Activated CD4-positive, alpha-beta T cell treated with anti-CD3 and anti-CD28 coated beads, Interleukin-2, amount 10 ng/mL, durations not matched to agents 7 days and 5 days (primary cell): ENCODE measurements around the gene E2F2. TPM values are rescaled to one million over a fixed set of nuclear protein-coding genes. Genes with fewer than 3 reads are reported as not detected.

Experiments
- CTCF ChIA-PET: fragments of 350-600 bp; sonication (Branson Sonifier 250); formaldehyde crosslinking; loops from one replicate; lab custom pipeline; 2021; ENCODE audit warnings: antibody characterized with exemption; lab: Charles Lee
- POLR2A ChIA-PET: fragments of 350-600 bp; sonication (Branson Sonifier 250); formaldehyde crosslinking; loops from one replicate; lab custom pipeline; 2021; ENCODE audit warnings: antibody characterized with exemption; lab: Charles Lee
- DNase-seq: peaks from one replicate; pipeline ENCODE4 v3.0.0-alpha.2; 2020
- H3K27ac Mint-ChIP-seq: one replicate; pipeline ENCODE4 v1.8.0; 2021; ENCODE audit warnings: mild to moderate bottlenecking, moderate library complexity, mixed read lengths
- H3K27me3 Mint-ChIP-seq: one replicate; pipeline ENCODE4 v1.8.0; 2021; ENCODE audit warnings: mixed read lengths
- H3K36me3 Mint-ChIP-seq: one replicate; pipeline ENCODE4 v1.8.0; 2021; ENCODE audit warnings: low read depth, mixed read lengths
- H3K4me1 Mint-ChIP-seq: one replicate; pipeline ENCODE4 v1.8.0; 2021; ENCODE audit warnings: mixed read lengths
- H3K4me3 Mint-ChIP-seq: one replicate; pipeline ENCODE4 v1.8.0; 2021; ENCODE audit warnings: mild to moderate bottlenecking, moderate library complexity, mixed read lengths
- H3K9me3 Mint-ChIP-seq: one replicate; pipeline ENCODE4 v1.8.0; 2021; ENCODE audit warnings: mixed read lengths
- total RNA-seq, 2 experiments: library from RNA; stranded (reverse); gene quantifications; one replicate each; pipeline ENCODE4 v1.2.3, GENCODE V29; 2021

The E2F2 gene
- total RNA-seq, 2 experiments from 2014 or later = 107 to 112 TPM

DNA sequence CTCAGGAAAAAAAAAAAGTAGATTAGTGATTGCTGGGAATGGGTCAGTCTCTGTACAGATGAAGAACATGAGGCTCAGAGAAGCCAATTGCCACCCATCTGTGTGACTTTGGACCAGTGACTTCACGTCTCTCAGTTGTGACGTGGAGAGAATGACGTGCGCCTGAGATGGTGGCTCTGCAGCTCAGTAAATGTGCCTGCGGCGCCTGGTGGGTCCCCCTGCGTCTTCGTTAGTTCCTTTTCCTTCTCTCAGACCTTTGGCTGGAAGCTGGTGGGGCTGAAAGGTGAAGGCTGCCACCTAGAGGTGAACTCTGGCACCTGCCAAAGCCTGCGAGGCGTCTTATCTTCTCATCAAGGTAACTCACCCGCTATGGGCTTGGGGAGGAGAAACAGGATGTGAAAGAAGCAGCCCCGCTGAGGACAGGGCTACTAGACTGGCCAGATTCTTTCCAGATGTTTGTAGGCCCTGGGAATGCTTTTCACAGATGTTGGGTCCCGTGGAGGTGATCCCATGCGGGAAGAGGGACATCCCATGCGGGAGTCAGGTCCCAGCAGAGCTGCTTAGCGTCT lies 8.7 kb upstream of the E2F2 start:
- Mint-ChIP-seq H3K4me1 (peaks cover 31% of the 10 kb centered on the region), H3K27me3 (no peaks in the 10 kb centered on the region), H3K27ac (peak overlapping the region; percentile 82), H3K4me3 (peak overlapping the region; percentile 37), H3K9me3 (no peaks in the 10 kb centered on the region), H3K36me3 (no peaks in the 10 kb centered on the region)
- ChIA-PET POLR2A (interaction anchor here (0.6 to 0.7 kb wide), 4 partner anchors 9 to 42 kb away, joined by 3 to 5 read pairs (median 4); partner anchors contain the start of gene E2F2), CTCF (interaction anchor here (0.5 to 6.9 kb wide), 35 partner anchors 8 to 1696 kb away, joined by 3 to 123 read pairs (median 4); partner anchors contain the start of genes E2F2, ID3 and LYPLA2)
- DNase-seq = peak; percentile 96

DNA sequence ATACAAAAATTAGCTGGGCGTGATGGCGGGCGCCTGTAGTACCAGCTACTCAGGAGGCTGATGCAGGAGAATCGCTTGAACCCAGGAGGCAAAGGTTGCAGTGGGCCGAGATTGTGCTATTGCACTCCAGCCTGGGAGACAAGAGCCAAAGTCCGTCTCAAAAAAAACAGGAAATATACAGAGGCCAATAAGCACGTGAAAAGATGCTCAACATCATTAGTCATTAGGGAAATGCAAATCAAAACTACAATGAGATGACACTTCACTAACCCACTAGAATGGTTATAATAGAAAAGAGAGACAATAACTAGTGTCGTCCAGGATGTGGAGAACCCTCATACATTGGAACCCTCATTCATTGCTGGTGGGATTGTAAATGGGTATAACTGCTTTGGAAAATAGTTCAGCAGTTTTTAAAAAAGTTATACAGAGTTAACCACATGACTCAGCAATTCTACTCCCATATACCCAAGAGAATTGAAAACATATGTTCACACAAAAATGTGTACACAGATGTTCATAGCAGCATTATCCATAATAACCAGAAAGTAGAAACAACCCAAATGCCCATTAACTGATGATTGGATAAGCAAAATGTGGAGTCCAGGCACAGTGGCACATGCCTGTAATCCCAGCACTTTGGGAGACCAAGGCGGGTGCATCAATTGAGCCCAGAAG lies 6.4 kb upstream of the E2F2 start:
- no peaks in the 10 kb centered on the region for H3K27me3 Mint-ChIP-seq
- POLR2A ChIA-PET = no interaction called here
- peaks cover 1% of the 10 kb centered on the region for H3K36me3 Mint-ChIP-seq
- no peak overlapping the region for H3K27ac Mint-ChIP-seq
- peaks cover 48% of the 10 kb centered on the region for H3K4me1 Mint-ChIP-seq
- H3K9me3 Mint-ChIP-seq = no peaks in the 10 kb centered on the region
- no peak overlapping the region for H3K4me3 Mint-ChIP-seq
- DNase-seq = no peak
- CTCF ChIA-PET = interaction anchor here (0.6 to 6.9 kb wide), 4 partner anchors 10 to 1109 kb away, joined by 3 to 123 read pairs (median 35); no protein-coding TSS in a partner anchor

DNA sequence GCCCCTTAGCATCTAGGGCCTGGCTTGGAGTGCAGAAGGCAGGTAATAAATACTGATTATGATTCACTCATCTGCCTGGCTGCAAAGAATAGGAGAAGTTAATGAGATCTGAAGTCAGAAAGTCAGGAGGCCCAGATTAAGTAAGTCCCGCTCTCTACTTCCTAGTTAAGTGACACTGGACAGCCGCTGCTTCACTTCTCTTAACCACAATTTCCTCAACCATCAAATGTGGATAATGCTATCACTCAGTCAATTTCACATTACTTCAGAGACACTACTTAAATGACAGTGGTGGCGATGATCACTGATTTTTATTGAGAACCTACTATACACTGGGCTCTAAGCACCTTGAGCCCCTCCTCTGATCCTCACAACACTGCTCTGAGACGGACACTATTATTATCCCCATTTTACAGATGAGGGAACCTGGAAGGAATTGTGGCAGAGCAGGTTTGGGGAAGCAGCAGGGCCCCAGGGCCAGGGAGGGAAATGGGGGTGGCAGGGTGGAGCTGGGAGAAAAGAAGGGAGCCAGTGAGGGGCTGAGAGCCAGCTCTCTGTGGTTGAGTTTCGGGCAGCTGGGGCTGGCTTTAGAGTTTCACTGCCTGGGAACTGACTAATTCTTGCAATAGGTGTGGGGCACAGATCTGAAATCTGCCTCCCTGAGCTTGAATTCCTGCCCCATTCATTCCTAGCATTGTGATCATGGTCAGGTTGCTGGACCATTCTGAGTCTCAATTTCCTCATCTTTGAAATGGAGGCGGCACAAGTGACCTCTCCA lies 2.4 kb upstream of the E2F2 start:
- H3K9me3 Mint-ChIP-seq = no peaks in the 10 kb centered on the region
- CTCF ChIA-PET = interaction anchor here (1.1 to 10.9 kb wide), 2 partner anchors 36 to 104 kb away, joined by 4 to 101 read pairs; no protein-coding TSS in a partner anchor
- POLR2A ChIA-PET = interaction anchor here (0.5 kb wide), 1 partner anchor 38 kb away, joined by 5 read pairs; no protein-coding TSS in a partner anchor
- H3K4me1 Mint-ChIP-seq = peaks cover 60% of the 10 kb centered on the region
- no peak for DNase-seq
- peaks cover 21% of the 10 kb centered on the region for H3K36me3 Mint-ChIP-seq
- H3K27ac Mint-ChIP-seq = peak overlapping the region; percentile 81
- H3K27me3 Mint-ChIP-seq = no peaks in the 10 kb centered on the region
- peak overlapping the region; percentile 23 for H3K4me3 Mint-ChIP-seq

DNA sequence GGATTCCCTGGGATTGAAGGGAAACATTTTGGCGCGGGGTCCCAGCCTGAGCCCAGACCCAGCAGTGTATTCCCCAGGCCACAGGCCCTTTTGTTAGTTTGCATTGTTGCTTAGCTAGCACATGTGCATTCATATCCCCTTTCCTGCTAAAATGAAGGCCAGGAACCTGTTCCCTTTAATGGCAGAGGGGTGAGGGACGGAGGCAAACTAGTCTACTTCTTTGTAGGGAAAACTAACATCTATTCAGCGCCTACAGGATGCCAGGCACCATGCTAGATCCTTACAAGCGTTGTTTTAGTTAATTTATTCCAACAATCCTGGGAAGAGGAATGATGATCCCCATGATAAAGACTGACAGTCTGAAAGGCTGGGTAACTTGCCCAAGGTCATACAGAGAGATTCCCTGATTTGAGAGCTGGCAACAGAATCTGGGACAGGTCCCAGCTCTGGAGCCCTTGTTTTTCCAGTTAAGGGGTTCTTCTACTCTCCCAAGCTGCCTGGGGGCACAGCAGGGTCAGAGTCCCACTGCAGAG lies 595 bp upstream of the E2F2 start:
- ChIA-PET POLR2A (interaction anchor here (1.0 kb wide), 1 partner anchor 8 kb away, joined by 4 read pairs; no protein-coding TSS in a partner anchor), CTCF (interaction anchor here (0.6 to 10.9 kb wide), 7 partner anchors 8 to 107 kb away, joined by 3 to 101 read pairs (median 4); no protein-coding TSS in a partner anchor)
- DNase-seq = no peak
- H3K4me1 Mint-ChIP-seq = peaks cover 70% of the 10 kb centered on the region
- H3K27me3 Mint-ChIP-seq = no peaks in the 10 kb centered on the region
- peak overlapping the region; percentile 95 for H3K27ac Mint-ChIP-seq
- H3K9me3 Mint-ChIP-seq = no peaks in the 10 kb centered on the region
- H3K36me3 Mint-ChIP-seq = peaks cover 35% of the 10 kb centered on the region
- H3K4me3 Mint-ChIP-seq = peak overlapping the region; percentile 90

DNA sequence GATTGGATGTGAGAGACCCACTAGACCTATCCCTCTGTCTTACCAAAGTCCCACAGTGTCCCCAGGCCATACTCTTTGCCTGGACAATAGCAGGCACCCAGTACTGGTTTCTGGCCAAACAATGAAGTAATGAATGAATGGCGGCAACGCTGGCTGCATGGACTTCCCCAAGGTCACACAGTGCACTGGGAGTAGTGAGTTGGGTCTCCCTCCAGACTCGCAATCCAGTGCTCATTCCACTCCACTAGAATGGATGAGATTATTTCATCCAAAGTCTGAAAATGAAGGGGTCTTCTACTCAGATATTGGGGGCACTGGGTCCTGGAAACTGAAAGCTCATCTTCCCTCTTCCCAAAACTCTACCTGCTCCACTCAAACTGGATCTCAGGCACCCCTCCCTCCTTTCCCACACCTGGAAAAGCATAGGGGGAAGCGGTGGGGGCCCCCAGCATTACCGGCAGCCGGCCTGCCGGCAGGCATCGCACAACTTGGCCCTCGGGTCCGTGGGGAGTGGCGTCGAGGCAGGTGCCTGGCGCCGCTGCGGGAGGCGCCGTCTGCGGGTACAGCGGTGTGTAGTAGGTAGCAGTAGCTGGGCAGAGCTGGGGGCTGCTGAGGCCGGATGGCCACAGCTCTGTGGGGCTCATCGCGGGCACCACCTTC lies 816 bp downstream of the E2F2 start:
- ChIA-PET CTCF (interaction anchor here (1.1 to 10.9 kb wide), 6 partner anchors 8 to 105 kb away, joined by 4 to 101 read pairs (median 7); partner anchors contain the start of gene ID3), POLR2A (interaction anchor here (0.5 to 0.6 kb wide), 2 partner anchors 21 to 189 kb away, joined by 3 to 7 read pairs; no protein-coding TSS in a partner anchor)
- Mint-ChIP-seq H3K9me3 (no peaks in the 10 kb centered on the region), H3K27ac (peak overlapping the region; percentile 92), H3K36me3 (peaks cover 49% of the 10 kb centered on the region), H3K4me1 (peaks cover 81% of the 10 kb centered on the region), H3K27me3 (no peaks in the 10 kb centered on the region), H3K4me3 (peak overlapping the region; percentile 98)
- DNase-seq = peak; percentile 45

DNA sequence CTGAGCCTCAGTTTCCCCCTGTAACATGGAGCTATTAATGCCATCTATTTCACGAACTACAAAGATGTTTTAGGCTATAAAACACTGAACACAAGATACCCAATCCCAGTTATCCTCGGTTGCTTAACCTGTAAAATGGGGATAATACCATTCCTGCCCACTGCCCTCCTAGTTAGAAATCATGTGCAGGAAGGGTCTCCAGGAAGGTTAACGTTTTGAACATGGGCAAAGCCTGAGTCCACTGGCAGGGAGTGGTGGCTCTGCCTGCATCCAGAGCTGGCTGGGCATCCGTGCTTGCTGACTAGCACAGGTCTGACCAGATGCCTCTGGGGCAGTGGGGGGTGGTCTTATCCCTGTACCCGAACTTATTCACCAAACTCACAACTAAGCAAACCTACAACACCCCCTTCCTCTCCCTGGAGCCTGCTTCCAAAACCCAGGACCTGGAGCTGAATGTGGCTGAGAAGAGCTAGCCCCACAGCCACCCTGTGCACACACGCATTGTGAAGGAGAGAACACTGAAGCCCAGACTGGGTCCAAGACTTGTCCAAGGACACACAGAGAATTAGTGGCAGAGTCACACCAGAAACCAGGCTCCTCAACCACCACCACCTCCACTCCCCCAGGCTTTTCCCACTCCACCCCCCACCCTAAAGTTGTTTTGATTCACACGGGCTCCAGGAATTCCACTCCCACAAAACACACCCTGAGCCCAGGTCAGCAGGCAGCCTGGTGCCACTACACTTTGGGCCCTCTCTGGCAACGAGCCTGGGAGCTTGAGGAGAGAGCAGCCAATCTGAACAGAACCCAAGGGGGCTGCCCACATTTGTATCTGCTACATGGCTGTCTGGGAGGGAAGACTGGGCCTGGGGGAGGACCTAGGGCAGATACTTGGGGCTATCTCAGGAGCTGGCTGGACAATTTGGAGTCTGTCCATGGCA lies 1.6 kb downstream of the E2F2 start:
- peak overlapping the region; percentile 92 for H3K27ac Mint-ChIP-seq
- no peaks in the 10 kb centered on the region for H3K9me3 Mint-ChIP-seq
- no peak for DNase-seq
- H3K27me3 Mint-ChIP-seq = no peaks in the 10 kb centered on the region
- H3K36me3 Mint-ChIP-seq = peaks cover 51% of the 10 kb centered on the region
- CTCF ChIA-PET = interaction anchor here (1.1 to 10.9 kb wide), 6 partner anchors 9 to 107 kb away, joined by 5 to 101 read pairs (median 14); partner anchors contain the start of gene ID3
- peaks cover 83% of the 10 kb centered on the region for H3K4me1 Mint-ChIP-seq
- H3K4me3 Mint-ChIP-seq = peak overlapping the region; percentile 98
- POLR2A ChIA-PET = interaction anchor here (0.6 kb wide), 1 partner anchor 20 kb away, joined by 3 read pairs; no protein-coding TSS in a partner anchor

DNA sequence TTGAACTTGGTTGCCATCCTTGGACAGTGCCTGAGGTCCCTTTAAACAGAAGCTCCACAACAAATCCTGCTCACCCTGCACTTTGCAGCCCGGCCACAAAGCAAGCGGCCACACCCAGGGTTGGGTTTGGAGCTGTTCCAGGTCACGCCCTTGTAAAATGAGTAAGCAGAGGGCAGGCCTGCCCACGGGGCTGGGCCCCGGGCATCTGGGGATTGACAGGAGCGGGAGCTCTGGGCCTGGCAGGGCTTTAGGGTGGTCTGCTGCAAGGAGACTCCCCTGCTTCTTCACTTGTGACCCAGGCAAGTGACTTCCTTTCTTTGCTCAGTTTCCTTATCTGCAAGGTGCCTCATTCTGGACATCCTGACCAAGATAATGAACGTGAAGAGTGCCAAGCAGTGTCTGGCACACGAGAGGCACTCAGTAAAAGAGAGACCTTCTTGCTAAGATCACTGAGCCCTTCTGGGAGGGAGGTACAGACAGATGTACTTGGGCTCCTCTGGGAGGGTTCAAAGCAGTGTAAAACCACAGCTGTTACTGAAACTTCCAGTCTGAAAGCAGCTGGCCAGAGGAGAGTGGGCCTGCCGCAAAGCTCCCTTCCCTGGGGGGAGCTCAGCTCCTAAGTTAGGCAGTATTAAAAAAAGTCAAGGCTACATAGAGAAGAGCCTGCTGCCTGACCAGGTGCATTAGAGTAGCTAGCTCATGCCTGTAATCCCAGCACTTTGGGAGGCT lies 2.6 kb downstream of the E2F2 start:
- peak overlapping the region; percentile 98 for H3K4me3 Mint-ChIP-seq
- POLR2A ChIA-PET = interaction anchor here (0.6 to 1.5 kb wide), 4 partner anchors 9 to 16 kb away, joined by 3 to 5 read pairs (median 5); no protein-coding TSS in a partner anchor
- H3K27me3 Mint-ChIP-seq = no peaks in the 10 kb centered on the region
- peak; percentile 90 for DNase-seq
- H3K4me1 Mint-ChIP-seq = peaks cover 85% of the 10 kb centered on the region
- peak overlapping the region; percentile 92 for H3K27ac Mint-ChIP-seq
- H3K9me3 Mint-ChIP-seq = no peaks in the 10 kb centered on the region
- peaks cover 58% of the 10 kb centered on the region for H3K36me3 Mint-ChIP-seq
- CTCF ChIA-PET = interaction anchor here (0.8 to 10.9 kb wide), 10 partner anchors 10 to 199 kb away, joined by 3 to 101 read pairs (median 7); partner anchors contain the start of gene ID3

DNA sequence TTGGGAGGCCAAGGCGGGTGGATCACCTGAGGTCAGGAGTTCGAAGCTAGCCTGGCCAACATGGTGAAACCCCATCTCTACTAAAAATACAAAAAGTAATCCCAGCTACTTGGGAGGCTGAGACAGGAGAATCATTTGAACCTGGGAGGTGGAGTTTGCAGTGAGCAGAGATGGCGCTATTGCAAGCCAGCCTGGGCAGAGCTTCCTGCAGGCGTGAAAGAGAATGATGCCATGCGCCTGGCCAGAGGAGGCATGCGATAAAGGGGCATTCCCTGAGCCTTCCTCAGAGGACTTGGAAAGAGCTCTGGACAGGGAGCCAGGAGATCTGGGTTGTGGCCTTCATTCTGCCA lies 3.2 kb downstream of the E2F2 start:
- CTCF ChIA-PET = interaction anchor here (0.8 to 10.9 kb wide), 8 partner anchors 10 to 199 kb away, joined by 3 to 101 read pairs (median 9); no protein-coding TSS in a partner anchor
- DNase-seq = no peak
- Mint-ChIP-seq H3K27me3 (no peaks in the 10 kb centered on the region), H3K36me3 (peaks cover 57% of the 10 kb centered on the region), H3K27ac (peak overlapping the region; percentile 92), H3K9me3 (no peaks in the 10 kb centered on the region), H3K4me3 (peak overlapping the region; percentile 98), H3K4me1 (peaks cover 80% of the 10 kb centered on the region)
- POLR2A ChIA-PET = interaction anchor here (0.6 to 1.5 kb wide), 3 partner anchors 8 to 13 kb away, joined by 5 read pairs; no protein-coding TSS in a partner anchor

DNA sequence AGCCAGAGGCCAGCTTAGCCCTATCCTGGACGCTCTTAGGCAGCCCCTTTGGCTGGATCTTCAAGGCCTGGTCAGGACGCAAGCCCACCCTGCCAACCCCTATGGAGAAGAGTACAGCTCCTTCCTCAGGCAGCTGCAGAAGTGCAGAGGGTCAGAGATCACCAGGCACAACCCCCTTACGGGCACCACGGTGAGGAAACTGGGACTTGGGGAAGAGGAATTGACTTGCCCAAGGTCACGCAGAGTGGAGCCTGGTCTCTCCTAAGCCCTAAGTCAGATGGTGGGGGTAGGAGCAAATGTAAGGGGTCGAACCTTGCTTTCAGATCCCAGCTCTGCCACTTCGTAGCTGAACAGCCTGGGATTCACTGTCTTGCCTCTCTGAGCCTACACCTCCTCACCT lies 3.7 kb downstream of the E2F2 start:
- Mint-ChIP-seq H3K36me3 (peaks cover 60% of the 10 kb centered on the region), H3K4me1 (peaks cover 82% of the 10 kb centered on the region), H3K27ac (peak overlapping the region; percentile 92), H3K4me3 (peak overlapping the region; percentile 98), H3K9me3 (no peaks in the 10 kb centered on the region), H3K27me3 (no peaks in the 10 kb centered on the region)
- no peak for DNase-seq
- ChIA-PET POLR2A (interaction anchor here (1.5 kb wide), 1 partner anchor 12 kb away, joined by 5 read pairs; no protein-coding TSS in a partner anchor), CTCF (interaction anchor here (0.7 to 10.9 kb wide), 8 partner anchors 11 to 274 kb away, joined by 3 to 101 read pairs (median 9); no protein-coding TSS in a partner anchor)
